ENCODE results near the gene CCT2.

DNA sequence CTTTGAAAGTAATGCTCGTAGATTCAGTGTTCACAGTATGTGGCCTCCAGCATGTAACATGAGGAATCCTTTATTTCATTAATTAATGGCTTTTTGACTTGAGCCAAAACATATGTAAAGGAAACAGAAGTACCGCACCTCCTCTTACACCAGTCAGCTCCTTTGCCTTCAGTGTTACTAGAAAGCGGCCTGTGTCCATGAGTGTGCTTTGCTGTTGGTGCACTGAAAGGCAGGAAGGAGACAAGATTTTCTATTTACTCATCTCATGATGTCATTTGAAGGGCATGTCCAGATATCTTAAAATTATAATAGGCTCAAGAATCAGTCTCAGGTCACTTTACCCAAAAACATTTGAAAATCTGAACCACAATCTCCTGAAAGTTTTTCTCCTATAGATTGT is 9.9 kb upstream of the CCT2 start:
- TF ChIP-seq EZH2 (IDR thresholded peaks at IDR 0.05; ENCODE audit: borderline replicate concordance, low read depth, low read length): no peak
- TF ChIP-seq PREB (CRISPR knock-in tag; IDR thresholded peaks at IDR 0.05): no peak
- TF ChIP-seq, protein P1, sequence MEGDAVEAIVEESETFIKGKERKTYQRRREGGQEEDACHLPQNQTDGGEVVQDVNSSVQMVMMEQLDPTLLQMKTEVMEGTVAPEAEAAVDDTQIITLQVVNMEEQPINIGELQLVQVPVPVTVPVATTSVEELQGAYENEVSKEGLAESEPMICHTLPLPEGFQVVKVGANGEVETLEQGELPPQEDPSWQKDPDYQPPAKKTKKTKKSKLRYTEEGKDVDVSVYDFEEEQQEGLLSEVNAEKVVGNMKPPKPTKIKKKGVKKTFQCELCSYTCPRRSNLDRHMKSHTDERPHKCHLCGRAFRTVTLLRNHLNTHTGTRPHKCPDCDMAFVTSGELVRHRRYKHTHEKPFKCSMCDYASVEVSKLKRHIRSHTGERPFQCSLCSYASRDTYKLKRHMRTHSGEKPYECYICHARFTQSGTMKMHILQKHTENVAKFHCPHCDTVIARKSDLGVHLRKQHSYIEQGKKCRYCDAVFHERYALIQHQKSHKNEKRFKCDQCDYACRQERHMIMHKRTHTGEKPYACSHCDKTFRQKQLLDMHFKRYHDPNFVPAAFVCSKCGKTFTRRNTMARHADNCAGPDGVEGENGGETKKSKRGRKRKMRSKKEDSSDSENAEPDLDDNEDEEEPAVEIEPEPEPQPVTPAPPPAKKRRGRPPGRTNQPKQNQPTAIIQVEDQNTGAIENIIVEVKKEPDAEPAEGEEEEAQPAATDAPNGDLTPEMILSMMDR (IDR thresholded peaks at IDR 0.05 in 2 of 3, conservative IDR thresholded peaks at IDR 0.05 in 1 of 3; ENCODE audit: insufficient read depth in 2 of 3, low read depth in 1 of 3, low read length in 3 of 3): no peak
- TF ChIP-seq HNRNPLL (IDR thresholded peaks at IDR 0.05; ENCODE audit: low read depth, low read length, poor library complexity, severe bottlenecking): no peak
- no peak for TF ChIP-seq ZNF232 (CRISPR knock-in tag; IDR thresholded peaks at IDR 0.05)
- TF ChIP-seq POLR2AphosphoS5 (IDR thresholded peaks at IDR 0.05; ENCODE audit: control insufficient read depth, insufficient read depth, low read depth, low read length): no peak
- TF ChIP-seq ZBTB7A (IDR thresholded peaks at IDR 0.05; ENCODE audit: borderline replicate concordance, control insufficient read depth, low read depth, low read length): no peak
- TF ChIP-seq MAFG (tag; conservative IDR thresholded peaks at IDR 0.05): no peak
- no peak for TF ChIP-seq L3MBTL2 (IDR thresholded peaks at IDR 0.05)
